DMS53 treated with DMSO at 0.1 percent for 48 hours (cell line): ENCODE measurements around the gene LMCD1.

Experiments used
- DNase-seq: peaks from one replicate; lab custom pipeline; 2025; ENCODE audit not compliant: unreplicated experiment; lab: John Stamatoyannopoulos, UW

The LMCD1 gene

GRCh38 chr3:8556473-8556869, 54.8 kb downstream of the LMCD1 start:
- no peak for DNase-seq

DNA sequence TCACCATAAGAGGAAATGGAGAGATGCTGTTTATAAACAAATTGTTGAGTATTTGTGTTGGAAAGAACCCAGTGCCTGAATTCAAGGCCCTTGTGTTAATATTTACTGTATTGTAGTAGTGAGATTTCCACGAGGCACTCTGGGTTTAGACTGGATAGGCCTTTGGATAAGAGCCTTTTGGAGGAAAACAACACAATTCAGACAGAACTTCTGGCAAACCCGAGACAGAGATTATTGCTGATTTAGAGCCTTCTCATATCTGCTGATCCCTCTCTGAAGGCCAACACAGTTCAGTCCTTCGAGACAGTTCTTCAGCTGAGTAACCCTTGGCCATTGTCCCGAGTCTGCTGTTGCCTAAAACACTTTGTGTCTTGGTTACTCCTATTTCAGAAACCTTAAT, 55.7 kb downstream of the LMCD1 start:
- DNase-seq = no peak

GRCh38 chr3:8558645-8559044, 57.0 kb downstream of the LMCD1 start:
- no peak for DNase-seq

DNA sequence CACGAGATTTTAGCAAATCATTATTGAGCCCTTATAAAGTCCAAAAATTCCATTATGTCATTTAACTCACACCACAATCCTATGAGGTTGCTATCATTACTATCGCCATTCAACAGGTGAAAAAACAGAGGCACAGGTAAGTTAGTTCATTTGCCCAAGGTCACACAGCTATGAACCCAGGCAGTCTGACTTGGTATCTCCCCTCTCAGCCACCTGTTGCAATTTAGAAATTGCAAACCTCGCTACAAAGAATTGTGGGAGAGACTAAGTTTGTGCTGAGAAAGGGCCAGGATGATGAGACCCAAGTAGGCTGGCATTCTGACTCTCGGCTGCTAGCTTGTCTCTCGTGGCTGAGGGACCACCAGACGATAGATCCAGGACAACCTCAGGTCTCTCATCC, 57.7 kb downstream of the LMCD1 start:
- no peak for DNase-seq

DNA sequence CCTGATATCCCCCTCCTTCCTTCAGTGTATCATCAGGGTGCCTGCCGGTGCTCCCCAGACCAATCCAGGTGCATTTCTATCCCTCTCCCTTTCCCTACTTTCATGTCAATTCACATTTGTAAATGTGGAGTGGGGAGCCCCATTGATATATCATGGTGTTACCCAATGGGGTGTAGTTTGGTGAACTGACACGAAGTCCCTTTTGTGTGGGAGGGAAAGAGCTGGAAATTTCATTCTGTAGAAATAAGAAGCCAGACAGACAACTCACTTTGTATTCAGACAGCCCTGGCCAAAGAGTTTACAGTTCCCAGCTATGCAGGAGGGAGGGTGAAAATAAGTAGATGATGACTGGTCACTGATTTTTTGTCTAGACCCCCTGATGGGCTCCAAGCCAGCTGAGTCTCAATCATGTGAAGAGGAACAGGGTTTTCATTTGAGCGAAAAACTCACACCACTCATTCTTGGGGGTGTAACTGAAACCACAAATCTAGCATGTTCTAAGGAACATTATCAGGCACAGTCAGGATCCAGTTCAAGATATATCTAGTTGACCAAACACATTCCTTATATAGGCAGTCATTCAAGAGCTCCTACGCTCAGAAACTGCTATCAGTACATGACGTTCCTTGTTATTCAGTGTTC, 58.9 kb downstream of the LMCD1 start:
- DNase-seq = no peak

DNA sequence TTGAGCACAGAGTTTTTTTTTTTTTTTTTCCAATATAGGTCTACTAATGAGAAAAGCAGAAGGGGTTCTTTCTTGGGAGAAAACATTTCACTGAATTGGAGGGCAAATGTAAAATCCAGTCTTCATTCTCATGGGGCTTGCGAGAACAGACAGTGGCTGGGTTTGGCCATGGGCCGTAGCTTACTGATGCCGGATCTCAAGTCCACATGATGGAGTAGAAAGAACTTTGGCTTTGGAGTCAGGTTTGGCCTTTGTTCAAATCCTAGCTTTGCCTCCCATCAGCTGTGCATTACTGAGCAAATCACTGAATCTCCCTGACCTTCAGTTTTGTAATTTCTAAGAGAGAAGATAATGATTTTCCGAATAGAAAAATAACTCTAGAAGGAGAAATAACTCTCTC, 59.7 kb downstream of the LMCD1 start:
- no peak for DNase-seq

- DNase-seq = no peak
Measured at GRCh38 chr3:8562081-8562595, 60.5 kb downstream of the LMCD1 start.

DNA sequence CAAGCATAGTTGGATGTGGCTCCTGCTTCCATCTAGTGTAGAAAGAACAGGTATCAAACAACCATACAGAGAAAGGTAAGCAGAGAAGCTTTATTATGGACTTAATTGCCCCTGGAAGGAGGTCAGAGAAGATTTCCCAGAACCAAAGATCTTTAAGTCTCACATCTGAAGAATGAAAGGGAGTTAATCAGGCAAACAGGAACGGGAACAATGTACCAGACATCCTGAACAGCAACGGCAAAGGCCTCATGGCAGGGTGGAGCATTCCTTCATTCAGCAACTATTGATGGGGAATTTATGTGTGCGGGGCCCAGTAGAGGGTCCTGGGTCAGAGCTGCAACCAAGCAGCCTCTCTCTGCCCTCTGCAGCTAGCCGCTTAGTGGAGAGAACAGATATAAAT, 61.5 kb downstream of the LMCD1 start:
- DNase-seq = no peak

- no peak for DNase-seq
Measured at GRCh38 chr3:8563597-8563996, 62.0 kb downstream of the LMCD1 start.

GRCh38 chr3:8565376-8565775, 63.8 kb downstream of the LMCD1 start:
- DNase-seq = no peak

DNA sequence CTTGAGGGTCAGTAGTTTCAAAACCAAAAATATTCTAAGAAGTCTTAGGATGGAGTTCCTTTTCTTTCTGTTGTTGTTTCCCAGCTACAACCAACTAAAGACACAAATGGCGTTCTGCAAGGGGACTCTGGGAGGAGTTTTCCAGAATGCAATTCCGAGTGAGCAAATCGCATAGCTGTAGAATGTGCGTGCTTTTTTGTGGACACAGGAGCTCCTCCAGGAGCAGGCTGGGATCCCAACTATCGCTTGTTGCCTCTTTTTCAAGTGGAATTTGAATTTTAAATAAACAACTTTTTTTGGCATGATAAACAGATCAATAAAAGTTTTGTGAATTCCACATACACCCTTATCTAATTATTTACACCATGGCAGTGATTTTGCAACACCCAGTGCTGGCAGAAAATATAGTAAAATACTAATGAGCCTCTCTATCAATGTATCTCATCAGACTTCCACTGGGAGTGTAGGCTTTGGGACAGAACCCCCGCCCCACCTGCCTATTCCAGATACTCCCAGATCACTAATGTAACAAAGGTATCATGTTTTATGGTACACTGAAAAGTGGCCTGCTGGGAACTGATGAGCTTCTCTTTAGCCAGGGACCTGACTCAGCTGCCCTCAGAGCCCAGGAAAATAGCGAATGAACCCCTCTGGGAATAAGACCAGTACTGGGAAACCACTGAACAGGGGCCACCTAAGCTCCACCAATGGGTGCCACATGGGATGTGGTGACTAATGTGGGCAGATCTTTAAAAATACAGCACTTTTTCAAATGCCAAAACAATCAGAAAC, 66.4 kb downstream of the LMCD1 start:
- no peak for DNase-seq

DNA sequence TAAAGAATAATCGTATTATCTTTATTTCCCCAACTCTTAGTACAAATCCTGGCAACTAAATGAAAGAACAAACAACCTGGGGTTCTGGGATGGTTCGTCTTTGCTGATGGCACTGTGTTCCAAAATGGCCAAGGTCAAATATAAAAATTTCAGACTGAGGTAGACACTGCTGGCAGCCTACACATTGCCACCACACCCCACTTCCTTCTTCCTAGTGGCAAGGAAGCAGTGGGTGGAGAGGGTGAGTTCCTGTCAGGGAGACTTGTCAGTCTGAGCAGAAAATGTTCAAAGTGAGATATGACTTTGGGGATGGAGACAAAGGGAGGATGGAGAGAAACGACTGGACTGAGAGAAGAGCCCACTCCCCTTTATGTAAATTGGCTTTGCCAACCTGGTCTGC, 69.6 kb downstream of the LMCD1 start:
- DNase-seq = no peak

GRCh38 chr3:8573342-8573926, 71.8 kb downstream of the LMCD1 start:
- DNase-seq = no peak

DNA sequence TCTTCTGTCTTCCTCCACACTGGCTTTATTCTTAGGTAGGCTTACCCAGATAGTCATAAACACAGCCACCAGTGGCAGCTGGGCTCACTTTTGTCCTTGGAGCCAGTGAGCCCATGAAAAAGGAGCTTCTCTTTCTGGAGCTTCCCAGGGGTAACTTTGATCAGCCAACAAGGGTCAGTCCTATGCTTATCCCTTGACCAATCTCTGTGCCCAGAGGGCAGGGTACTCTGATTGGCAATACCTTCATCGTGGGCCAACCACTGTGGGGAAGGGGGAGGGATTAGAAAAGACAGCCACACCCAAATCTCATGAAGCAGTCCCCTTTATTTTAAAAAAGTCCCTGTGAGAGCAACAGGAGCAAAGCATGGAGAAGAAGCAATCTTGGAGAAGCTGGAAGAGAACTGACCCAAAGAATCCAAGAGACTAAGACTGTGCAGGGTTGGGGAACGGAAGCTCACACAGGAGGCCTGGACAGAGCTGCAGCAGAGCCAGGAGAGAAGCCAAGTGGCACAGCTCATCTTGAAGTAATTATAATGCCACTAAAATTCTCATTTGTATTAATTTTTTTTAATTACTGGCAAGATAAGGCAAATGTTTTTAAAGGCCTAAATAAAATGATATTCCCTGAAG, 72.5 kb downstream of the LMCD1 start:
- DNase-seq = no peak

- DNase-seq = no peak
Measured at GRCh38 chr3:8574670-8575322, 73.2 kb downstream of the LMCD1 start.

DNA sequence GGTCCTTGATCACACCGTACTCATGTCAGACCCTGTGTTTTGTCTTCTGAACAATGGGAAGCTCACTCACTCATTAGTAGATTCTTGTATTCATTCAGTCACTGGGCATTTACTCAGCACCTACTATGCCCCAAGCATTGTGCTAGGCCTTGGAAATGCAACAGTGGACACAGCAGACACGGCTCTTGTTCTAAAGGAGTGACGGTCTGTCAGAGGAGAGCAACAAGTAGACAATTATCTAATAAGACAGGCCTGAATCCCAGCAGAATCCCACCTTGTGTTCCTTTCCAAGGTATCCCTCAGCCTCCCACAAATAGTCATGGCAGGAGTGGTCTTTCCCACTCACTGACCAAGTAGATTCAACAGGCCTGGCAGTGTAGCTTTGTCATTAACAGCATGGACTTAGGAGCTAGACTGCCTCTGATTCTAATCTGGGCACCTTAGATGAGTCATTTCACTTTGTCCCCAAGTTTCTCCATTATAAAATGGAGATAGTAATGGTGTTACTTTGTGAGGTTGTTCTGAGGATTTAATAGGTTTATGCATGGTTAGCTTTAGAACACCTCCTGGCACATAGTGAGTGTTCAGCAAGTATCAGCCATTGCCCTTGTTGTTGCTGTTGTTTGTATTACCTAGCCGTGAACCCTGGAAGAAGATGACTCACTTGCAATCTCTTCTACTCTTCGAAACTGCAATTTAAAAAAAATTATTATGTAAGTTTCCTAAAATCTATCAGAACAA, 73.9 kb downstream of the LMCD1 start:
- DNase-seq = no peak

DNA sequence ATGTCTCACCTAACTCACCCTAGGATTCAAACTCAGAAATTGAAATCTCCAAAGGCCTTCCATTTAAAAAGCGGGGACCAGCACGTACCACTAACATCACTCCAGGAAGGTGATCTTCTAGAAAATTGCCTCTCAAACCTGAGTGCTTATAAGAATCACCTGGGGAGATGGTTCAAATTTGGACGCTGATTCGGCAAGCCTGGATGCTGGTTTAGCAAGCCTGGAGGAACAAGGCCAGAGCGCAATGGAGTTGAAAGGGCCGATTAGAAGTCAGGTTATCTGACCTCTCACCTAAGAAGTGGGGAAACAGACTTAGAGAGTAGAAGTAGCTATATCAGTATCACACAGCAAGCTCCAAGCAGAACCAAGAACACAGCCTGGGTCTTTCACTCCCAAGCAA, 74.8 kb downstream of the LMCD1 start:
- DNase-seq = no peak

- no peak for DNase-seq
Measured at GRCh38 chr3:8576841-8577571, 75.4 kb downstream of the LMCD1 start.

DNA sequence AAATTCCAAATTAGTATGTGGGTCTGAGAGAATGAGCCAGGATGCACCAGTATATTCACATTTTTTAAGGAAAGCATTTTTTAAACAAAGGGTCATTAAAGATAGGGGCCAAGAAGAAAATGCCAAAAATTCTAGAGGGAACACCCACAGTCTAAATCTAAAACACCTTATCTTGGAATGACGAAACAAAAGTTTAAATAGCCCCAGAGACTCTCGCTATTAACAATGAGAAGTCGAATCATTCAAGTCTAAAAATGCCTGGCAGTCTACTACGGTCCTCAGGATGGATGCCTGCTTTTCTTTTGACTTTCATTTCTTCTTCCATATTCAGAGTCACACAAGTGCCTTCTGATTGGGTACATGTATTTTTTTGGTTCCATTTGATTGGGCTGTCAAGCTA, 76.7 kb downstream of the LMCD1 start:
- no peak for DNase-seq

DNA sequence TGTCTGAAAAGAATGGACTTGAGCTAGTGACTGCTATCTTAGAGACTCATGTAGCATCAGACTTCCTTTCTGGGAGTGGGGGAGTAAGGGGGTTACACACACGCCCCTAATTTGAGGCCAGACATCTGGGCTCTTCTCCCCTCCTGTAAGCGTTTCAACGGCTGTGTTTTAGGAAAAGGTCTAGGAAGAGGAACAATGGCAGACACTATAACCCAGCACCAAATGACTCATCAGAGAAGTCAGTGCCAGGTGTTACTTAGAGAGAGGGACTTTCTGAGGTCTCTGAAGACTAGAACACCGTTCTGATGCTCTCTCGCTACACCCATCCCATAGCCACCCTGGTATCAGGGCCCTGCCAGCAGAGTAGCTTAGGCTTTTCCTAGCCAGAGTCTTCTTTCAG, 77.5 kb downstream of the LMCD1 start:
- DNase-seq = no peak
